Neuronal stem cell (in vitro differentiated cells): ENCODE measurements around the gene PCDHB5.
"Not testable (repeated sequence)": the region's sequence is repeated elsewhere in the genome, so short reads cannot be mapped to it uniquely, and the experiment has no call there.

Experiments
- DNase-seq: peaks from one replicate; pipeline ENCODE4 v3.0.0-alpha.2; 2013; ENCODE audit warnings: low spot score
- H2AFZ ChIP-seq: one replicate; pipeline ENCODE4 v1.6.1; 2013; ENCODE audit warnings: mild to moderate bottlenecking, low read length, inconsistent platforms
- H2AK5ac ChIP-seq: 2 replicates; pipeline ENCODE4 v1.6.1; 2013; ENCODE audit warnings: low read depth, mild to moderate bottlenecking, inconsistent platforms, low read length, moderate library complexity, mixed read lengths
- H2BK120ac ChIP-seq: 2 replicates; pipeline ENCODE4 v1.6.1; 2013; ENCODE audit warnings: low read depth, mild to moderate bottlenecking, inconsistent platforms, low read length, moderate library complexity, mixed read lengths
- H2BK12ac ChIP-seq: one replicate; pipeline ENCODE4 v1.6.1; 2013; ENCODE audit warnings: low read length, inconsistent platforms
- H2BK15ac ChIP-seq: 2 replicates; pipeline ENCODE4 v1.6.1; 2013; ENCODE audit warnings: mild to moderate bottlenecking, low read length, inconsistent platforms, mixed read lengths
- H2BK5ac ChIP-seq: one replicate; pipeline ENCODE4 v1.6.1; 2013; ENCODE audit warnings: inconsistent platforms, mild to moderate bottlenecking, low read length, moderate library complexity
- H3K14ac ChIP-seq: one replicate; pipeline ENCODE4 v1.6.1; 2013; ENCODE audit warnings: low read length, inconsistent platforms
- H3K18ac ChIP-seq: 2 replicates; pipeline ENCODE4 v1.6.1; 2013; ENCODE audit warnings: low read length, inconsistent platforms
- H3K23ac ChIP-seq: 2 replicates; pipeline ENCODE4 v1.6.1; 2013; ENCODE audit warnings: low read depth, mild to moderate bottlenecking, mixed read lengths, low read length, inconsistent platforms; ENCODE audit not compliant: poor library complexity
- H3K27ac ChIP-seq: replicated peaks from 3 replicates; pipeline ENCODE4 v1.5.1; 2013; ENCODE audit warnings: low read length, inconsistent platforms
- H3K27me3 ChIP-seq, 3 experiments: 2 replicates each; pipeline ENCODE4 v1.6.1; 2013; ENCODE audit warnings: low read length in 3 of 3, mild to moderate bottlenecking in 2 of 3, inconsistent platforms in 1 of 3, low read depth in 1 of 3, mixed read lengths in 1 of 3, moderate library complexity in 1 of 3; ENCODE audit not compliant: control insufficient read depth in 3 of 3, insufficient read depth in 3 of 3
- H3K36me3 ChIP-seq, 2 donors: replicated peaks in 1 of 2; 2 replicates each; pipeline ENCODE4 v1.6.1; 2013; ENCODE audit warnings: low read length in 2 of 2; ENCODE audit not compliant: control insufficient read depth in 2 of 2, insufficient read depth in 2 of 2
- H3K4ac ChIP-seq: 2 replicates; pipeline ENCODE4 v1.6.1; 2013; ENCODE audit warnings: inconsistent platforms, mild to moderate bottlenecking, low read length, moderate library complexity
- H3K4me1 ChIP-seq, 2 donors: 1 replicate in 1 of 2; 2 replicates in 1 of 2; pipeline ENCODE4 v1.6.1; 2013; ENCODE audit warnings: low read length in 2 of 2, low read depth in 1 of 2; ENCODE audit not compliant: control insufficient read depth in 2 of 2, insufficient read depth in 1 of 2
- H3K4me2 ChIP-seq: one replicate; pipeline ENCODE4 v1.6.1; 2013; ENCODE audit warnings: mild to moderate bottlenecking, low read length, inconsistent platforms; ENCODE audit not compliant: insufficient read depth, poor library complexity, severe bottlenecking
- H3K4me3 ChIP-seq, 2 donors: 2 replicates each; pipeline ENCODE4 v1.5.1; 2013; ENCODE audit warnings: low read length in 2 of 2, mild to moderate bottlenecking in 2 of 2, inconsistent platforms in 1 of 2, moderate library complexity in 1 of 2
- H3K79me1 ChIP-seq: one replicate; pipeline ENCODE4 v1.6.1; 2013; ENCODE audit warnings: low read depth, mild to moderate bottlenecking, inconsistent platforms, low read length, moderate library complexity
- H3K9ac ChIP-seq: one replicate; pipeline ENCODE4 v1.6.1; 2013; ENCODE audit warnings: mild to moderate bottlenecking, low read depth, low read length, inconsistent platforms; ENCODE audit not compliant: poor library complexity
- H3K9me3 ChIP-seq, 2 donors: replicated peaks in 1 of 2; 2 replicates each; pipeline versions ENCODE3 to v1.6.1; 2013; ENCODE audit warnings: low read length in 2 of 2, mild to moderate bottlenecking in 2 of 2, inconsistent platforms in 1 of 2, low read depth in 1 of 2, mixed read lengths in 1 of 2, moderate library complexity in 1 of 2; ENCODE audit not compliant: control insufficient read depth in 2 of 2, insufficient read depth in 1 of 2
- H4K8ac ChIP-seq: one replicate; pipeline ENCODE4 v1.6.1; 2013; ENCODE audit warnings: low read depth, mild to moderate bottlenecking, inconsistent platforms, low read length, moderate library complexity
- H4K91ac ChIP-seq: one replicate; pipeline ENCODE4 v1.6.1; 2013; ENCODE audit warnings: low read length, low read depth, mild to moderate bottlenecking, inconsistent platforms; ENCODE audit not compliant: poor library complexity
- WGBS, 2 donors: extraction: QIAGEN DNeasy Blood & Tissue Kit; methylation state at CpG; one replicate each; pipeline ENCODE4 v1.1.7; 2013; ENCODE audit warnings: missing lambda C conversion rate in 2 of 2, mixed read lengths in 1 of 2; ENCODE audit not compliant: insufficient read length in 2 of 2, insufficient replicate concordance in 1 of 2; ENCODE audit errors: extremely low coverage in 2 of 2; 5-methylcytosine and 5-hydroxymethylcytosine counted together

PCDHB5 gene

DNA sequence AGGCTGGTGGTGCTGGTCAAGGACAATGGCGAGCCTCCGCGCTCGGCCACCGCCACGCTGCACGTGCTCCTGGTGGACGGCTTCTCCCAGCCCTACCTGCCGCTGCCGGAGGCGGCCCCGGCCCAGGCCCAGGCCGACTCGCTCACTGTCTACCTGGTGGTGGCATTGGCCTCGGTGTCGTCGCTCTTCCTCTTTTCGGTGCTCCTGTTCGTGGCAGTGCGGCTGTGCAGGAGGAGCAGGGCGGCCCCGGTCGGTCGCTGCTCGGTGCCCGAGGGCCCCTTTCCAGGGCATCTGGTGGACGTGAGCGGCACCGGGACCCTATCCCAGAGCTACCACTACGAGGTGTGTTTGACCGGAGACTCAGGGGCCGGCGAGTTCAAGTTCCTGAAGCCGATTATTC is 2.3 kb downstream of the PCDHB5 start:
- H3K36me3 ChIP-seq, H3K9ac ChIP-seq, H3K18ac ChIP-seq, H3K4me3 ChIP-seq, H3K23ac ChIP-seq, H3K4me2 ChIP-seq, H4K8ac ChIP-seq, H3K4ac ChIP-seq, H3K27me3 ChIP-seq, H3K14ac ChIP-seq, H2BK5ac ChIP-seq, H2BK120ac ChIP-seq, H4K91ac ChIP-seq, H2BK15ac ChIP-seq, H2BK12ac ChIP-seq, H3K27ac ChIP-seq, H3K79me1 ChIP-seq, DNase-seq, H2AK5ac ChIP-seq, H2AFZ ChIP-seq, H3K4me1 ChIP-seq: not testable (repeated sequence)
- WGBS, 2 donors = no CpG with 5 or more reads among the region's 34 CpGs
- peaks cover 10 to 42% of the 10 kb centered on the region in 2 donors for H3K9me3 ChIP-seq

- no peak within 1 kb of the TSS for H2AFZ ChIP-seq
- no peak within 1 kb of the TSS for H3K18ac ChIP-seq
- no CpG with 5 or more reads among the region's 18 CpGs for WGBS, 2 donors
- H3K23ac ChIP-seq = no peak within 1 kb of the TSS
- no peaks in the 10 kb centered on the region for H3K36me3 ChIP-seq
- H2BK15ac ChIP-seq = no peak within 1 kb of the TSS
- H2BK120ac ChIP-seq = no peak within 1 kb of the TSS
- no peaks in the 10 kb centered on the region for H3K4me1 ChIP-seq
- no peak within 1 kb of the TSS for H3K14ac ChIP-seq
- no peak within 1 kb of the TSS for H2BK5ac ChIP-seq
- H3K27ac ChIP-seq = no peak within 1 kb of the TSS
- H3K9me3 ChIP-seq = peaks cover 8 to 9% of the 10 kb centered on the region in 2 donors
- no peaks in the 10 kb centered on the region for H3K27me3 ChIP-seq
- H3K4me2 ChIP-seq = no peak within 1 kb of the TSS
- H3K79me1 ChIP-seq = no peaks in the 10 kb centered on the region
- H3K4me3 ChIP-seq = no peak within 1 kb of the TSS
- H3K4ac ChIP-seq = no peak within 1 kb of the TSS
- H4K91ac ChIP-seq = no peak within 1 kb of the TSS
- no peak within 1 kb of the TSS for H2BK12ac ChIP-seq
- H3K9ac ChIP-seq = no peak within 1 kb of the TSS
- no peak within 1 kb of the TSS for H2AK5ac ChIP-seq
- no peak within 1 kb of the TSS for H4K8ac ChIP-seq
- DNase-seq = no peak
Measured at GRCh38 chr5:141149812-141150211, 14.8 kb downstream of the PCDHB5 start, which contains the start of gene PCDHB6. Gene PCDHB6, plus strand, starts transcription at chr5:141150057. Its CDS starts 201 bp downstream, at chr5:141150258.

GRCh38 chr5:141150224-141150992 is 15.4 kb downstream of the PCDHB5 start:
- WGBS, 2 donors = no CpG with 5 or more reads among the region's 33 CpGs
- Histone ChIP-seq H2BK15ac (no peak overlapping the region), H2BK5ac (no peak overlapping the region), H3K9ac (no peak overlapping the region), H3K27ac (no peak overlapping the region), H4K8ac (no peak overlapping the region), H2BK120ac (no peak overlapping the region), H3K4me1 (no peaks in the 10 kb centered on the region), H3K14ac (no peak overlapping the region), H3K9me3 (peaks cover 8 to 9% of the 10 kb centered on the region in 2 donors), H3K23ac (no peak overlapping the region), H3K27me3 (no peaks in the 10 kb centered on the region), H3K18ac (no peak overlapping the region), H2AFZ (no peak overlapping the region), H2AK5ac (no peak overlapping the region), H3K36me3 (no peaks in the 10 kb centered on the region), H3K4me2 (no peak overlapping the region), H4K91ac (no peak overlapping the region), H2BK12ac (no peak overlapping the region), H3K79me1 (no peaks in the 10 kb centered on the region), H3K4ac (no peak overlapping the region), H3K4me3 (no peak overlapping the region)
- no peak for DNase-seq

DNA sequence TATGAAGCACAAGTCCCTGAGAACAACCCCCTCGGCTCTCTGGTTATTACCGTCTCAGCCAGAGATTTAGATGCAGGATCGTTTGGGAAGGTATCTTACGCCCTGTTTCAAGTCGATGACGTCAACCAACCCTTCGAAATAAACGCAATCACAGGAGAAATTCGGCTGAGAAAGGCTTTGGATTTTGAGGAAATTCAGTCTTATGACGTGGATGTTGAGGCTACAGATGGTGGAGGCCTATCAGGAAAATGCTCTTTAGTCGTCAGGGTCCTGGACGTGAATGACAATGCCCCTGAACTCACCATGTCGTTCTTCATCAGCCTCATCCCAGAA is 16.0 kb downstream of the PCDHB5 start:
- Histone ChIP-seq H2BK5ac (no peak overlapping the region), H3K79me1 (no peaks in the 10 kb centered on the region), H2BK120ac (no peak overlapping the region), H3K23ac (no peak overlapping the region), H3K36me3 (no peaks in the 10 kb centered on the region), H3K27ac (no peak overlapping the region), H2BK15ac (no peak overlapping the region), H3K4me1 (no peaks in the 10 kb centered on the region), H3K4ac (no peak overlapping the region), H2AK5ac (no peak overlapping the region), H3K9me3 (peaks cover 8 to 11% of the 10 kb centered on the region in 2 donors), H3K9ac (no peak overlapping the region), H4K91ac (no peak overlapping the region), H3K27me3 (no peaks in the 10 kb centered on the region), H3K4me3 (no peak overlapping the region), H2AFZ (no peak overlapping the region), H4K8ac (no peak overlapping the region), H3K14ac (no peak overlapping the region), H3K4me2 (no peak overlapping the region), H2BK12ac (no peak overlapping the region), H3K18ac (no peak overlapping the region)
- no CpG with 5 or more reads among the region's 13 CpGs for WGBS, 2 donors
- no peak for DNase-seq
